Memory B cell (primary cell): ENCODE data around the gene CHRNA7.

Source experiments
- ATAC-seq: fragments of 150-1000 bp; cut with Tn5 transposase; 2 replicates; pipeline ENCODE4 v1.10.0; 2021; ENCODE audit warnings: low read depth, mild to moderate bottlenecking, moderate library complexity
- DNase-seq, 2 donors: peaks; one replicate each; pipeline ENCODE4 v3.0.0; 2022; ENCODE audit warnings: low spot score in 2 of 2
- H3K27ac Mint-ChIP-seq: one replicate; pipeline ENCODE4 v1.8.0; 2022; ENCODE audit warnings: mild to moderate bottlenecking, moderate library complexity, mixed read lengths
- H3K27me3 Mint-ChIP-seq: one replicate; pipeline ENCODE4 v1.8.0; 2022; ENCODE audit warnings: mixed read lengths
- H3K36me3 Mint-ChIP-seq: one replicate; pipeline ENCODE4 v1.8.0; 2022; ENCODE audit warnings: mild to moderate bottlenecking, mixed read lengths
- H3K4me1 Mint-ChIP-seq: one replicate; pipeline ENCODE4 v1.8.0; 2022; ENCODE audit warnings: mixed read lengths
- H3K4me3 Mint-ChIP-seq: one replicate; pipeline ENCODE4 v1.8.0; 2022; ENCODE audit warnings: mild to moderate bottlenecking, moderate library complexity, mixed read lengths
- H3K9me3 Mint-ChIP-seq: one replicate; pipeline ENCODE4 v1.8.0; 2022; ENCODE audit warnings: mixed read lengths

CHRNA7 gene

GRCh38 chr15:32029862-32030781 lies at the start of gene CHRNA7:
Gene CHRNA7 (plus strand): TSS chr15:32030515. CDS start chr15:32030595, 80 bp downstream.
- H3K9me3 Mint-ChIP-seq = no peaks in the 10 kb centered on the region
- H3K27me3 Mint-ChIP-seq = peaks cover 16% of the 10 kb centered on the region
- ATAC-seq = no peak
- H3K36me3 Mint-ChIP-seq = no peaks in the 10 kb centered on the region
- peaks cover 2% of the 10 kb centered on the region for H3K4me1 Mint-ChIP-seq
- H3K4me3 Mint-ChIP-seq = peak within 1 kb of the TSS; percentile 72
- no peak for DNase-seq
- no peak within 1 kb of the TSS for H3K27ac Mint-ChIP-seq

GRCh38 chr15:31985607-31986006 lies 44.7 kb upstream of the CHRNA7 start:
- DNase-seq (no peak), ATAC-seq (no peak)
- no peak overlapping the region for H3K4me3 Mint-ChIP-seq
- peaks cover 2% of the 10 kb centered on the region for H3K9me3 Mint-ChIP-seq
- H3K27me3 Mint-ChIP-seq = peaks cover 13% of the 10 kb centered on the region
- H3K27ac Mint-ChIP-seq = no peak overlapping the region
- H3K36me3 Mint-ChIP-seq = peaks cover 1% of the 10 kb centered on the region
- H3K4me1 Mint-ChIP-seq = peaks cover 5% of the 10 kb centered on the region

- DNase-seq (no peak), ATAC-seq (no peak)
- no peak overlapping the region for H3K4me3 Mint-ChIP-seq
- no peaks in the 10 kb centered on the region for H3K4me1 Mint-ChIP-seq
- peaks cover 1% of the 10 kb centered on the region for H3K36me3 Mint-ChIP-seq
- no peak overlapping the region for H3K27ac Mint-ChIP-seq
- peaks cover 7% of the 10 kb centered on the region for H3K27me3 Mint-ChIP-seq
- peaks cover 2% of the 10 kb centered on the region for H3K9me3 Mint-ChIP-seq
Observed at GRCh38 chr15:31993062-31993461, 37.3 kb upstream of the CHRNA7 start.

GRCh38 chr15:31997711-31998110 lies 32.6 kb upstream of the CHRNA7 start:
- DNase-seq = no peak
- H3K27me3 Mint-ChIP-seq = peaks cover 6% of the 10 kb centered on the region
- H3K36me3 Mint-ChIP-seq = no peaks in the 10 kb centered on the region
- H3K4me3 Mint-ChIP-seq = no peak overlapping the region
- H3K9me3 Mint-ChIP-seq = no peaks in the 10 kb centered on the region
- no peak overlapping the region for H3K27ac Mint-ChIP-seq
- no peak for ATAC-seq
- H3K4me1 Mint-ChIP-seq = no peaks in the 10 kb centered on the region

- peaks cover 1% of the 10 kb centered on the region for H3K9me3 Mint-ChIP-seq
- ATAC-seq (no peak), DNase-seq (no peak)
- H3K27me3 Mint-ChIP-seq = peaks cover 12% of the 10 kb centered on the region
- H3K36me3 Mint-ChIP-seq = no peaks in the 10 kb centered on the region
- H3K27ac Mint-ChIP-seq = no peak overlapping the region
- no peak overlapping the region for H3K4me3 Mint-ChIP-seq
- H3K4me1 Mint-ChIP-seq = no peaks in the 10 kb centered on the region
Observed at GRCh38 chr15:32003558-32003957, 26.8 kb upstream of the CHRNA7 start.

GRCh38 chr15:32004249-32004648 lies 26.1 kb upstream of the CHRNA7 start:
- DNase-seq = no peak
- ATAC-seq = no peak
- Mint-ChIP-seq H3K4me3 (no peak overlapping the region), H3K9me3 (peaks cover 1% of the 10 kb centered on the region), H3K4me1 (no peaks in the 10 kb centered on the region), H3K27ac (no peak overlapping the region), H3K27me3 (peaks cover 11% of the 10 kb centered on the region), H3K36me3 (no peaks in the 10 kb centered on the region)

- Mint-ChIP-seq H3K4me1 (no peaks in the 10 kb centered on the region), H3K4me3 (no peak overlapping the region), H3K9me3 (peaks cover 1% of the 10 kb centered on the region), H3K27ac (no peak overlapping the region), H3K27me3 (peaks cover 8% of the 10 kb centered on the region), H3K36me3 (no peaks in the 10 kb centered on the region)
- ATAC-seq (no peak), DNase-seq (no peak)
Observed at GRCh38 chr15:32007355-32007960, 22.9 kb upstream of the CHRNA7 start.

- Mint-ChIP-seq H3K27me3 (peaks cover 7% of the 10 kb centered on the region), H3K27ac (no peak overlapping the region), H3K4me3 (no peak overlapping the region), H3K9me3 (peaks cover 3% of the 10 kb centered on the region), H3K36me3 (no peaks in the 10 kb centered on the region), H3K4me1 (no peaks in the 10 kb centered on the region)
- no peak for DNase-seq
- no peak for ATAC-seq
Observed at GRCh38 chr15:32014953-32015352, 15.4 kb upstream of the CHRNA7 start.

- H3K27ac Mint-ChIP-seq = no peak overlapping the region
- no peak for ATAC-seq
- H3K4me1 Mint-ChIP-seq = no peaks in the 10 kb centered on the region
- H3K27me3 Mint-ChIP-seq = peaks cover 3% of the 10 kb centered on the region
- DNase-seq = no peak
- no peak overlapping the region for H3K4me3 Mint-ChIP-seq
- no peaks in the 10 kb centered on the region for H3K36me3 Mint-ChIP-seq
- H3K9me3 Mint-ChIP-seq = no peaks in the 10 kb centered on the region
Observed at GRCh38 chr15:32020156-32020555, 10.2 kb upstream of the CHRNA7 start.

GRCh38 chr15:32028921-32029320 lies 1.4 kb upstream of the CHRNA7 start:
- DNase-seq (no peak), ATAC-seq (no peak)
- H3K4me3 Mint-ChIP-seq = no peak overlapping the region
- no peaks in the 10 kb centered on the region for H3K9me3 Mint-ChIP-seq
- no peaks in the 10 kb centered on the region for H3K36me3 Mint-ChIP-seq
- H3K27ac Mint-ChIP-seq = no peak overlapping the region
- H3K4me1 Mint-ChIP-seq = peaks cover 2% of the 10 kb centered on the region
- peaks cover 16% of the 10 kb centered on the region for H3K27me3 Mint-ChIP-seq

- Mint-ChIP-seq H3K36me3 (no peaks in the 10 kb centered on the region), H3K4me1 (peaks cover 2% of the 10 kb centered on the region), H3K27me3 (peaks cover 16% of the 10 kb centered on the region), H3K27ac (no peak overlapping the region), H3K9me3 (no peaks in the 10 kb centered on the region), H3K4me3 (peak overlapping the region; percentile 72)
- DNase-seq (no peak), ATAC-seq (no peak)
Observed at GRCh38 chr15:32029409-32029861, 880 bp upstream of the CHRNA7 start.

GRCh38 chr15:32030795-32031194 lies 480 bp downstream of the CHRNA7 start:
- no peak for DNase-seq
- ATAC-seq = no peak
- Mint-ChIP-seq H3K4me3 (peak overlapping the region; percentile 50), H3K4me1 (peaks cover 2% of the 10 kb centered on the region), H3K27ac (no peak overlapping the region), H3K36me3 (no peaks in the 10 kb centered on the region), H3K27me3 (peaks cover 16% of the 10 kb centered on the region), H3K9me3 (no peaks in the 10 kb centered on the region)

GRCh38 chr15:32033186-32033890 lies 3.0 kb downstream of the CHRNA7 start:
- Mint-ChIP-seq H3K27me3 (peaks cover 19% of the 10 kb centered on the region), H3K36me3 (no peaks in the 10 kb centered on the region), H3K4me1 (peaks cover 2% of the 10 kb centered on the region), H3K9me3 (peaks cover 3% of the 10 kb centered on the region), H3K27ac (no peak overlapping the region), H3K4me3 (no peak overlapping the region)
- DNase-seq = no peak
- no peak for ATAC-seq

- peaks cover 3% of the 10 kb centered on the region for H3K9me3 Mint-ChIP-seq
- H3K4me3 Mint-ChIP-seq = no peak overlapping the region
- ATAC-seq (no peak), DNase-seq (no peak)
- H3K4me1 Mint-ChIP-seq = peaks cover 2% of the 10 kb centered on the region
- H3K36me3 Mint-ChIP-seq = no peaks in the 10 kb centered on the region
- H3K27me3 Mint-ChIP-seq = peaks cover 16% of the 10 kb centered on the region
- no peak overlapping the region for H3K27ac Mint-ChIP-seq
Observed at GRCh38 chr15:32034106-32034505, 3.8 kb downstream of the CHRNA7 start.
